HepG2 (cell line): ENCODE measurements around the gene LIPN. TPM values are rescaled to one million over a fixed set of nuclear protein-coding genes. Genes with fewer than 3 reads are reported as not detected.

ENCODE experiments used
- ATAC-seq: fragments of 200-7000 bp; cut with Tn5 transposase; 3 replicates; pipeline ENCODE4 v1.9.1; 2020; ENCODE audit warnings: mild to moderate bottlenecking, moderate library complexity
- BruUV-seq: library from RNA; stranded (reverse); fragments of 400-500 nt; replicated peaks from 2 replicates; lab custom pipeline; 2021; lab: Mats Ljungman, UMichigan
- CTCF ChIA-PET: fragments of 300-600 bp; formaldehyde crosslinking; extraction: SDS; loops from one replicate; lab custom pipeline; 2021; ENCODE audit warnings: low total read pairs, inconsistent platforms, low intra/inter-chr PET ratio; lab: Yijun Ruan, JAX
- POLR2A ChIA-PET: fragments of 350-600 bp; sonication (Branson Sonifier 250); formaldehyde crosslinking; loops from one replicate; lab custom pipeline; 2020; ENCODE audit warnings: antibody characterized with exemption, inconsistent platforms; lab: Yijun Ruan, JAX
- DNase-seq: peaks from one replicate; pipeline ENCODE4 v3.0.0-alpha.2; 2015; ENCODE audit warnings: low spot score
- FAIRE-seq: peaks from 3 replicates; lab custom pipeline; 2011; peaks lifted over from hg19 to GRCh38; lab: Jason Lieb, UNC
- H2AFZ ChIP-seq: one replicate; pipeline ENCODE4 v1.6.1; 2011; ENCODE audit warnings: low read length, inconsistent platforms
- H3K27ac ChIP-seq: fragments of 300-600 bp; 3 replicates; pipeline ENCODE4 v1.8.0; 2011; ENCODE audit warnings: mixed run types, mild to moderate bottlenecking, mixed read lengths, low read length, inconsistent platforms; ENCODE audit not compliant: insufficient read depth; ENCODE audit errors: extremely low read length
- H3K27me3 ChIP-seq, 2 experiments: fragments of 200-600 bp in 1 of 2; 2 replicates in 1 of 2; 3 replicates in 1 of 2; pipeline versions ENCODE4 v1.6.0 to v1.8.0; 2011; ENCODE audit warnings: low read length in 2 of 2, mild to moderate bottlenecking in 2 of 2, moderate library complexity in 2 of 2, inconsistent platforms in 1 of 2; ENCODE audit not compliant: insufficient read depth in 2 of 2, control insufficient read depth in 1 of 2
- H3K36me3 ChIP-seq, 2 experiments: fragments of 200-600 bp in 1 of 2; replicated peaks in 1 of 2; 2 replicates in 1 of 2; 3 replicates in 1 of 2; pipeline versions ENCODE4 v1.5.1 to v1.8.0; 2011; ENCODE audit warnings: low read length in 2 of 2, inconsistent platforms in 1 of 2; ENCODE audit not compliant: insufficient read depth in 2 of 2, control insufficient read depth in 1 of 2
- H3K4me1 ChIP-seq: 2 replicates; pipeline ENCODE4 v1.5.1; 2012; ENCODE audit warnings: low read length, inconsistent platforms; ENCODE audit not compliant: insufficient read depth
- H3K4me2 ChIP-seq: 2 replicates; pipeline ENCODE4 v1.6.0; 2011; ENCODE audit warnings: low read depth, low read length, inconsistent platforms
- H3K4me3 ChIP-seq, 3 experiments: fragments of 200-600 bp in 1 of 3; sonication (generic), shearing (Covaris generic) in 1 of 3; replicated peaks in 1 of 3; 2 replicates each; pipeline ENCODE4 v1.5.1; 2011 to 2016; ENCODE audit warnings: low read length in 3 of 3, inconsistent platforms in 2 of 3, low read depth in 2 of 3, mild to moderate bottlenecking in 2 of 3, control low read depth in 1 of 3, mixed read lengths in 1 of 3; ENCODE audit not compliant: insufficient read depth in 1 of 3
- H3K79me2 ChIP-seq: one replicate; pipeline ENCODE4 v1.6.1; 2011; ENCODE audit warnings: low read length, inconsistent platforms; ENCODE audit not compliant: insufficient read depth
- H3K9ac ChIP-seq: 2 replicates; pipeline ENCODE4 v1.6.0; 2011; ENCODE audit warnings: mild to moderate bottlenecking, low read depth, low read length, inconsistent platforms; ENCODE audit not compliant: insufficient read depth
- H3K9me3 ChIP-seq: 2 replicates; pipeline ENCODE4 v1.5.1; 2012; ENCODE audit warnings: mild to moderate bottlenecking, low read length
- H4K20me1 ChIP-seq: 2 replicates; pipeline ENCODE4 v1.6.0; 2011; ENCODE audit warnings: inconsistent platforms, mild to moderate bottlenecking, low read length, moderate library complexity; ENCODE audit not compliant: insufficient read depth
- FLYWCH1 ChIP-seq: sonication (generic); formaldehyde crosslinking; IDR thresholded peaks from 2 replicates; pipeline ENCODE4 v1.8.1; 2023; ENCODE audit warnings: mild to moderate bottlenecking, missing genetic modification reagents
- FOXA1 ChIP-seq, 2 experiments: fragments of 450-650 bp in 1 of 2; sonication (generic) in 1 of 2; formaldehyde crosslinking in 1 of 2; IDR thresholded peaks; 2 replicates each; pipeline versions ENCODE4 v1.4.0 to v1.6.1; 2016 to 2020; ENCODE audit warnings: missing genetic modification reagents in 1 of 2
- NR2F2 ChIP-seq: IDR thresholded peaks from 2 replicates; pipeline ENCODE4 v1.6.1; 2012; ENCODE audit warnings: low read depth, inconsistent platforms, borderline replicate concordance
- PRMT3 ChIP-seq: sonication (generic); formaldehyde crosslinking; IDR thresholded peaks from 2 replicates; pipeline ENCODE4 v1.8.1; 2022; ENCODE audit warnings: low read depth, mild to moderate bottlenecking, moderate library complexity, missing genetic modification reagents, borderline replicate concordance
- RBAK ChIP-seq: sonication (generic); formaldehyde crosslinking; IDR thresholded peaks from 2 replicates; pipeline ENCODE4 v1.5.1; 2020; ENCODE audit warnings: mild to moderate bottlenecking, missing genetic modification reagents
- REL ChIP-seq: sonication (generic); formaldehyde crosslinking; conservative IDR thresholded peaks from 2 replicates; pipeline ENCODE4 v1.8.0; 2022; ENCODE audit warnings: mild to moderate bottlenecking, missing genetic modification reagents, moderate library complexity
- RFX5 ChIP-seq: IDR thresholded peaks from 2 replicates; pipeline ENCODE4 v1.6.1; 2011; ENCODE audit warnings: low read depth, low read length, improper control_type of control experiment
- UBTF ChIP-seq: sonication (generic); formaldehyde crosslinking; IDR thresholded peaks from 2 replicates; pipeline ENCODE4 v1.4.0; 2020; ENCODE audit warnings: mild to moderate bottlenecking, missing genetic modification reagents
- ZFP82 ChIP-seq: sonication (generic); formaldehyde crosslinking; IDR thresholded peaks from 2 replicates; pipeline ENCODE4 v1.5.1; 2020; ENCODE audit warnings: mild to moderate bottlenecking, missing genetic modification reagents, borderline replicate concordance
- ZNF280B ChIP-seq: sonication (generic); formaldehyde crosslinking; IDR thresholded peaks from 2 replicates; pipeline ENCODE4 v1.5.0; 2020; ENCODE audit warnings: missing genetic modification reagents, mild to moderate bottlenecking, borderline replicate concordance
- ZSCAN21 ChIP-seq: sonication (generic); formaldehyde crosslinking; IDR thresholded peaks from 2 replicates; pipeline ENCODE4 v1.8.0; 2022; ENCODE audit warnings: mild to moderate bottlenecking, missing genetic modification reagents, moderate library complexity, borderline replicate concordance
- WGBS: methylation state at CpG from one replicate; pipeline ENCODE4 v1.1.6; 2017; ENCODE audit warnings: low lambda C conversion rate; 5-methylcytosine and 5-hydroxymethylcytosine counted together
- in situ Hi-C: cut with HindIII; loops from 2 replicates; pipeline ENCODE4 v1.10.0; 2017; ENCODE audit warnings: low pct_unique_long_range_greater_than_20kb; ENCODE audit not compliant: extremely low pct_ligation_motif_present
- intact Hi-C: fragments of 100-400 bp; cut with micrococcal nuclease; formaldehyde crosslinking; loops from one replicate; pipeline ENCODE4 v1.10.0; 2022; ENCODE audit not compliant: unreplicated experiment
- polyA plus RNA-seq, 8 experiments: library from polyadenylated mRNA; depleted of rRNA in 3 of 8; stranded (reverse) in 7 of 8; unstranded in 1 of 8; fragments of >200 nt; fragmentation: Illumina TruSeq in 4 of 8; extraction: Trizol in 4 of 8; gene quantifications; 2 replicates each; pipeline versions ENCODE4 v1.2.1 to v1.2.3, GENCODE V29; 2011 to 2016; ENCODE audit warnings: low read depth in 4 of 8, missing spikeins in 1 of 8, mixed read lengths in 1 of 8; ENCODE audit not compliant: insufficient read depth in 1 of 8
- total RNA-seq, 5 experiments: library from RNA; depleted of rRNA; stranded (reverse); fragments of >200 nt; fragmentation: Illumina TruSeq; extraction: Trizol; gene quantifications; 2 replicates each; pipeline ENCODE4 v1.2.3, GENCODE V29; 2016; ENCODE audit warnings: low read depth in 1 of 5
- TF ChIP-seq, protein P1 (sequence below): IDR thresholded peaks from 2 replicates; pipeline ENCODE4 v1.6.1; 2012; ENCODE audit warnings: inconsistent platforms
- TF ChIP-seq, protein P2 (sequence below): sonication (generic); formaldehyde crosslinking; IDR thresholded peaks from 2 replicates; pipeline ENCODE4 v1.9.0; 2021; ENCODE audit warnings: missing genetic modification reagents, mild to moderate bottlenecking, borderline replicate concordance
- TF ChIP-seq, protein P3 (sequence below): sonication (generic); formaldehyde crosslinking; IDR thresholded peaks from 2 replicates; pipeline ENCODE4 v1.4.0; 2020; ENCODE audit warnings: missing genetic modification reagents, borderline replicate concordance

LIPN gene
- total and polyA plus RNA-seq, 2 of the 13 experiments (the other 11 are each of a cell fraction or from before 2014, with no cell fraction given): not detected

- H3K27me3 ChIP-seq: no peaks in the 10 kb centered on the region
- no peak overlapping the region for H2AFZ ChIP-seq
- no peak overlapping the region for H3K4me3 ChIP-seq
- H3K4me1 ChIP-seq: no peaks in the 10 kb centered on the region
- no peak for DNase-seq
- intact Hi-C loops (no loop called here), in situ Hi-C loops (no loop called here)
- no peaks in the 10 kb centered on the region for H3K9me3 ChIP-seq
- H3K36me3 ChIP-seq: no peaks in the 10 kb centered on the region
- FAIRE-seq: no peak
- H3K79me2 ChIP-seq: no peaks in the 10 kb centered on the region
- POLR2A ChIA-PET: no interaction called here
- no peak overlapping the region for H3K9ac ChIP-seq
- CTCF ChIA-PET: no interaction called here
- 0% methylated on average over 3 of the region's 3 CpGs for WGBS
- H3K4me2 ChIP-seq: no peak overlapping the region
- no TSS peak for BruUV-seq
- no peak overlapping the region for H3K27ac ChIP-seq
- no peaks in the 10 kb centered on the region for H4K20me1 ChIP-seq
- no peak for ATAC-seq
- TF ChIP-seq PRMT3 (CRISPR knock-in tag) (no peak), NR2F2 (no peak), RFX5 (no peak), ZSCAN21 (no peak), FOXA1 (IDR thresholded peaks at IDR 0.05) (no peak), FOXA1 (CRISPR knock-in tag; IDR thresholded peaks at IDR 0.05) (no peak), ZFP82 (CRISPR knock-in tag) (no peak), RBAK (CRISPR knock-in tag) (no peak), ZNF280B (CRISPR knock-in tag) (no peak), FLYWCH1 (CRISPR knock-in tag) (no peak), UBTF (CRISPR knock-in tag) (no peak), REL (CRISPR knock-in tag) (no peak)
- TF ChIP-seq, protein P1, sequence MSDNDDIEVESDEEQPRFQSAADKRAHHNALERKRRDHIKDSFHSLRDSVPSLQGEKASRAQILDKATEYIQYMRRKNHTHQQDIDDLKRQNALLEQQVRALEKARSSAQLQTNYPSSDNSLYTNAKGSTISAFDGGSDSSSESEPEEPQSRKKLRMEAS: no peak
- TF ChIP-seq, protein P2, sequence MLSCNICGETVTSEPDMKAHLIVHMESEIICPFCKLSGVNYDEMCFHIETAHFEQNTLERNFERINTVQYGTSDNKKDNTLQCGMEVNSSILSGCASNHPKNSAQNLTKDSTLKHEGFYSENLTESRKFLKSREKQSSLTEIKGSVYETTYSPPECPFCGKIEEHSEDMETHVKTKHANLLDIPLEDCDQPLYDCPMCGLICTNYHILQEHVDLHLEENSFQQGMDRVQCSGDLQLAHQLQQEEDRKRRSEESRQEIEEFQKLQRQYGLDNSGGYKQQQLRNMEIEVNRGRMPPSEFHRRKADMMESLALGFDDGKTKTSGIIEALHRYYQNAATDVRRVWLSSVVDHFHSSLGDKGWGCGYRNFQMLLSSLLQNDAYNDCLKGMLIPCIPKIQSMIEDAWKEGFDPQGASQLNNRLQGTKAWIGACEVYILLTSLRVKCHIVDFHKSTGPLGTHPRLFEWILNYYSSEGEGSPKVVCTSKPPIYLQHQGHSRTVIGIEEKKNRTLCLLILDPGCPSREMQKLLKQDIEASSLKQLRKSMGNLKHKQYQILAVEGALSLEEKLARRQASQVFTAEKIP (CRISPR knock-in tag): no peak
- TF ChIP-seq, protein P3, sequence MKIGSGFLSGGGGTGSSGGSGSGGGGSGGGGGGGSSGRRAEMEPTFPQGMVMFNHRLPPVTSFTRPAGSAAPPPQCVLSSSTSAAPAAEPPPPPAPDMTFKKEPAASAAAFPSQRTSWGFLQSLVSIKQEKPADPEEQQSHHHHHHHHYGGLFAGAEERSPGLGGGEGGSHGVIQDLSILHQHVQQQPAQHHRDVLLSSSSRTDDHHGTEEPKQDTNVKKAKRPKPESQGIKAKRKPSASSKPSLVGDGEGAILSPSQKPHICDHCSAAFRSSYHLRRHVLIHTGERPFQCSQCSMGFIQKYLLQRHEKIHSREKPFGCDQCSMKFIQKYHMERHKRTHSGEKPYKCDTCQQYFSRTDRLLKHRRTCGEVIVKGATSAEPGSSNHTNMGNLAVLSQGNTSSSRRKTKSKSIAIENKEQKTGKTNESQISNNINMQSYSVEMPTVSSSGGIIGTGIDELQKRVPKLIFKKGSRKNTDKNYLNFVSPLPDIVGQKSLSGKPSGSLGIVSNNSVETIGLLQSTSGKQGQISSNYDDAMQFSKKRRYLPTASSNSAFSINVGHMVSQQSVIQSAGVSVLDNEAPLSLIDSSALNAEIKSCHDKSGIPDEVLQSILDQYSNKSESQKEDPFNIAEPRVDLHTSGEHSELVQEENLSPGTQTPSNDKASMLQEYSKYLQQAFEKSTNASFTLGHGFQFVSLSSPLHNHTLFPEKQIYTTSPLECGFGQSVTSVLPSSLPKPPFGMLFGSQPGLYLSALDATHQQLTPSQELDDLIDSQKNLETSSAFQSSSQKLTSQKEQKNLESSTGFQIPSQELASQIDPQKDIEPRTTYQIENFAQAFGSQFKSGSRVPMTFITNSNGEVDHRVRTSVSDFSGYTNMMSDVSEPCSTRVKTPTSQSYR (CRISPR knock-in tag): no peak
These were observed 4.1 kb upstream of the LIPN start for GRCh38 chr10:88755753-88756152.
